Stomach (tissue), 9 donors: ENCODE measurements around the gene DLG2. TPM values are rescaled to one million over a fixed set of nuclear protein-coding genes. Genes with fewer than 3 reads are reported as not detected.

Source experiments
- DNase-seq, 2 donors: peaks; one replicate each; pipeline versions ENCODE4 v3.0.0 to v3.0.0-alpha.2; 2013 to 2019
- H3K27ac ChIP-seq, 5 donors: fragments of 200-600 bp in 4 of 5; sonication (generic) in 4 of 5; one replicate each; pipeline ENCODE4 v1.5.1; 2013 to 2019; ENCODE audit warnings: mild to moderate bottlenecking in 1 of 5, moderate library complexity in 1 of 5
- H3K27me3 ChIP-seq, 3 donors: fragments of 200-600 bp; sonication (generic); one replicate each; pipeline ENCODE4 v1.5.1; 2017 to 2019; ENCODE audit warnings: mixed run types in 1 of 3
- H3K36me3 ChIP-seq, 4 donors: fragments of 200-600 bp; sonication (generic); 1 replicate in 3 of 4; 2 replicates in 1 of 4; pipeline ENCODE4 v1.5.1; 2016 to 2019
- H3K4me1 ChIP-seq, 4 donors: fragments of 200-600 bp; sonication (generic); one replicate each; pipeline ENCODE4 v1.5.1; 2016 to 2019
- H3K4me3 ChIP-seq, 4 donors: fragments of 200-600 bp; sonication (generic) in 3 of 4; one replicate each; pipeline ENCODE4 v1.5.1; 2016 to 2019; ENCODE audit warnings: mild to moderate bottlenecking in 1 of 4
- H3K9me3 ChIP-seq, 4 donors: fragments of 200-600 bp; sonication (generic); one replicate each; pipeline ENCODE4 v1.5.1; 2016 to 2019
- EP300 ChIP-seq: sonication (generic); formaldehyde crosslinking; IDR thresholded peaks from one replicate; pipeline ENCODE4 v1.6.1; 2017; ENCODE audit warnings: antibody characterized with exemption
- POLR2A ChIP-seq, 4 donors: fragments of 450-650 bp; IDR thresholded peaks; one replicate each; pipeline ENCODE4 v1.6.1; 2016; ENCODE audit warnings: antibody characterized with exemption in 4 of 4, control low read depth in 2 of 4, mild to moderate bottlenecking in 1 of 4, moderate library complexity in 1 of 4
- POLR2AphosphoS5 ChIP-seq, 3 donors: sonication (generic); formaldehyde crosslinking; IDR thresholded peaks; one replicate each; pipeline ENCODE4 v1.6.1; 2016; ENCODE audit warnings: antibody characterized with exemption in 3 of 3
- WGBS, 5 donors: extraction: QIAGEN DNeasy Blood & Tissue Kit in 3 of 5; methylation state at CpG; one replicate each; pipeline versions ENCODE4 v1.1.5 to v1.1.7; 2013 to 2018; 5-methylcytosine and 5-hydroxymethylcytosine counted together
- intact Hi-C: fragments of 100-400 bp; cut with DNase I; formaldehyde crosslinking; loops from one replicate; pipeline ENCODE4 v1.15.1; 2023; ENCODE audit warnings: low total_unique reads
- polyA plus RNA-seq, 3 donors: library from polyadenylated mRNA; stranded (reverse); fragments of 200-250 nt; gene quantifications; one replicate each; pipeline ENCODE4 v1.2.3, GENCODE V29; 2013
- total RNA-seq, 5 donors: library from RNA; depleted of rRNA; stranded (reverse); fragments of >200 nt; gene quantifications; one replicate each; pipeline versions ENCODE4 v1.1.0 to v1.2.3, GENCODE V29; 2014 to 2016
- TF ChIP-seq, protein P1 (sequence below), 7 experiments: fragments of 450-650 bp in 4 of 7; fragments of 200-600 bp in 3 of 7; sonication (generic) in 3 of 7; IDR thresholded peaks; one replicate each; pipeline ENCODE4 v1.5.1; 2016 to 2019; ENCODE audit warnings: antibody characterized with exemption in 7 of 7, control low read depth in 2 of 7, mild to moderate bottlenecking in 1 of 7
- donor health status: healthy with polysubstance abuse.
- donor health status: Bipolar disorder and iron deficiency.
- donor health status: healthy.

DLG2 gene
- total and polyA plus RNA-seq, 8 donors, result 1.3 to 19.1 (median 3.5) TPM

DNA sequence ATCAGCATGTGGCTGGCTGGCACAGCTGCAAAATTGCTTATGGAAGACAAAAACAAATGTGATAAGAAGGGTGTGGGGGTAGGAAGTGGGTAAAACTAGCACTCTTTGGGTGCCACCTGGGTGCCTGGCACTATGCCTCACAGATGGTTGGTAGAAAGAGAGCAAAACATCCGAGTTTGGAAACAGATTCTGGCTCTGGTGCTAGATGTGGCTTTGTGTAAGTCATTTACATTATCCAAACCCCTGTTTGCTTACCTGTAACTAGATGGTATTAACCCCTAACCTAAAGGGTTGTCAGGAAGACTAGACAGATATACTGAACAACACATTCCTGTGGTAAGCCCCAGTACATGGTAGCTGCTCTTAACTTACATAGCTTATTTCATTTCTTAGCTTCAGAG lies 905.6 kb downstream of the DLG2 start:
- Histone ChIP-seq H3K27me3 (peaks cover 0 to 15% (median 11%) of the 10 kb centered on the region in 3 donors), H3K27ac (no peak overlapping the region), H3K4me1 (peaks cover 0 to 23% (median 11%) of the 10 kb centered on the region in 4 donors), H3K4me3 (peak overlapping the region in 1 of 4 donors; percentile 48), H3K9me3 (no peaks in the 10 kb centered on the region), H3K36me3 (no peaks in the 10 kb centered on the region)
- peak in 1 of 2 donors; percentile 2 for DNase-seq
- no peak for TF ChIP-seq POLR2AphosphoS5 (IDR thresholded peaks at IDR 0.05)
- TF ChIP-seq EP300, result no peak
- TF ChIP-seq, protein P1, sequence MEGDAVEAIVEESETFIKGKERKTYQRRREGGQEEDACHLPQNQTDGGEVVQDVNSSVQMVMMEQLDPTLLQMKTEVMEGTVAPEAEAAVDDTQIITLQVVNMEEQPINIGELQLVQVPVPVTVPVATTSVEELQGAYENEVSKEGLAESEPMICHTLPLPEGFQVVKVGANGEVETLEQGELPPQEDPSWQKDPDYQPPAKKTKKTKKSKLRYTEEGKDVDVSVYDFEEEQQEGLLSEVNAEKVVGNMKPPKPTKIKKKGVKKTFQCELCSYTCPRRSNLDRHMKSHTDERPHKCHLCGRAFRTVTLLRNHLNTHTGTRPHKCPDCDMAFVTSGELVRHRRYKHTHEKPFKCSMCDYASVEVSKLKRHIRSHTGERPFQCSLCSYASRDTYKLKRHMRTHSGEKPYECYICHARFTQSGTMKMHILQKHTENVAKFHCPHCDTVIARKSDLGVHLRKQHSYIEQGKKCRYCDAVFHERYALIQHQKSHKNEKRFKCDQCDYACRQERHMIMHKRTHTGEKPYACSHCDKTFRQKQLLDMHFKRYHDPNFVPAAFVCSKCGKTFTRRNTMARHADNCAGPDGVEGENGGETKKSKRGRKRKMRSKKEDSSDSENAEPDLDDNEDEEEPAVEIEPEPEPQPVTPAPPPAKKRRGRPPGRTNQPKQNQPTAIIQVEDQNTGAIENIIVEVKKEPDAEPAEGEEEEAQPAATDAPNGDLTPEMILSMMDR (IDR thresholded peaks at IDR 0.05), result no peak
- no peak for TF ChIP-seq POLR2A (IDR thresholded peaks at IDR 0.05)
- intact Hi-C loops, result no loop called here
- WGBS, 5 donors, result 15 to 36% (median 19%) methylated on average over 1 of the region's 1 CpG

DNA sequence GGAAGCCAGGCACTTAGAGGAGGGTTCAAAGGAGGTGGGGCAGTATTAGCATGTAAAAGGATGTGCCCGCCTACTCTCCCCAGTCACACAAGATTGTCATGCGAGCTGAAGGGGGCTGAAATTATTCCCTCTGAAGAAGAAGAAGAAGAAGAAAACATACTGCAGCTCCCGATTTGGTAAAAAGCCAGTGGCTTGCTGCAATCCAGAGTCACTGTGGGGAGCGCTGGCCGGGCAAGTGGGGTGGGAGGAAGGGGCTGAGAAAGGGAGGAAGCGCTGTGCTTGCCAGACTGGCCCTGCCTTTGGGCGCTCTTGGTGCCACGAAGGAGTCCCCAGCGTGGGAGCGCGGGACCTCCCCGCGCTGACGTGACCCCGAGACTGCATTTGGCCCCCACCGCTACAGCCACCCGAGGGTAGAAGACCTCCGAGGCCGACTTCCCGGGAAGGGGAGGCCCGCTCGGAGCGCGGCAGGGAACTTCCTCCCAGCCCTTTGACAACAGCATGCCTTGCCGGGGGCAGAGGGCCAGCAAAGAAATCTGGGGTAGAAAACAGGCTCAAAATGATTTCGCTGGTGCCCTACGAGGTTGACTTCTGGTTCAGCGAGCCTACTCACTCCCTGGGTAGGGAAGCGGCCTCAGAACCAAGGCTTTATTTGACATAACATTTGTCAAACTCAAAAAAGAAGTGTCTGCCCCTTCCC lies 906.3 kb downstream of the DLG2 start:
- H3K36me3 ChIP-seq, result no peaks in the 10 kb centered on the region
- H3K27ac ChIP-seq, result peak overlapping the region in 1 of 5 donors; percentile 60
- DNase-seq, result peak in 1 of 2 donors; percentile 47
- peak overlapping the region; percentile 48 to 55 (median 52) for H3K4me3 ChIP-seq
- intact Hi-C loops, result no loop called here
- no peaks in the 10 kb centered on the region for H3K9me3 ChIP-seq
- 2 to 4% (median 3%) methylated on average over 15 to 29 of the region's 29 CpGs for WGBS, 5 donors
- peaks cover 0 to 15% (median 11%) of the 10 kb centered on the region in 3 donors for H3K27me3 ChIP-seq
- H3K4me1 ChIP-seq, result peaks cover 0 to 23% (median 11%) of the 10 kb centered on the region in 4 donors
- TF ChIP-seq, protein P1 (IDR thresholded peaks at IDR 0.05), result no peak
- TF ChIP-seq POLR2A (IDR thresholded peaks at IDR 0.05) (no peak), EP300 (no peak), POLR2AphosphoS5 (IDR thresholded peaks at IDR 0.05) (no peak)

DNA sequence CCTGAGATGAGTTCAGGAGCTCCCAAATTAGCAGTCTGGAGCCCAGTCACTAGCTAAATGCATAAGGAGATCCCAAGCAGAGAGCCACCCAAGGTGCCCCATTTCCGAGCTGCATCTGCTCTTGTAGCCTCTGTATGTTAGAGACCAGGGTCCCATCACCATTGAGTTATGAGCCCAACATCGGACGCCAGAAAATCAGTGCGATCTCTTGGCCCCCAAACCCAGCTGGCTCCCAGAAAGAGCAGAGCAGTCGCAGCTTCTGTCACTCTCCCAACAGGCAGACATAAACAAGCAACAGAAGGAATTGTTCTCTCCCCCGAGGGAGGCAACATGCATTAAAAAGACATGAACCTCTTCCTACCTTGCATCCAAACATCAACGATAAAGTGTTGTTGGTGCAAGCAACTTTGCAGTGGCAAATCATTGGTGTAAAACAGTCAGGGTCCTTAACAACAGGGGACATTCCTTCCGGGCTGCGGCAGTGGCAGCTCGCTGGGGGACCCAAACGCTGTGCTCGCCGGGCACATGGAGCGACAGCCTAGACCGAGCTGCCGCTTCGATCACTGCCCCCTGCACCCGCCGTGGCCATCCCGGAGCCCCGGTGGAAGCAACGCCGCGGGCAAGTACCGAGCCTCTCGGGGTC lies 907.1 kb downstream of the DLG2 start:
- Histone ChIP-seq H3K4me1 (peaks cover 0 to 23% (median 11%) of the 10 kb centered on the region in 4 donors), H3K27ac (no peak overlapping the region), H3K4me3 (peak overlapping the region; percentile 48 to 55 (median 52)), H3K36me3 (no peaks in the 10 kb centered on the region), H3K9me3 (no peaks in the 10 kb centered on the region), H3K27me3 (peaks cover 0 to 15% (median 11%) of the 10 kb centered on the region in 3 donors)
- 2 to 5% (median 4%) methylated on average over 20 to 26 of the region's 26 CpGs for WGBS, 5 donors
- DNase-seq, result peak in 1 of 2 donors; percentile 22
- intact Hi-C loops, result no loop called here
- no peak for TF ChIP-seq EP300
- TF ChIP-seq, protein P1 (IDR thresholded peaks at IDR 0.05), result no peak
- no peak for TF ChIP-seq POLR2AphosphoS5 (IDR thresholded peaks at IDR 0.05)
- no peak for TF ChIP-seq POLR2A (IDR thresholded peaks at IDR 0.05)

DNA sequence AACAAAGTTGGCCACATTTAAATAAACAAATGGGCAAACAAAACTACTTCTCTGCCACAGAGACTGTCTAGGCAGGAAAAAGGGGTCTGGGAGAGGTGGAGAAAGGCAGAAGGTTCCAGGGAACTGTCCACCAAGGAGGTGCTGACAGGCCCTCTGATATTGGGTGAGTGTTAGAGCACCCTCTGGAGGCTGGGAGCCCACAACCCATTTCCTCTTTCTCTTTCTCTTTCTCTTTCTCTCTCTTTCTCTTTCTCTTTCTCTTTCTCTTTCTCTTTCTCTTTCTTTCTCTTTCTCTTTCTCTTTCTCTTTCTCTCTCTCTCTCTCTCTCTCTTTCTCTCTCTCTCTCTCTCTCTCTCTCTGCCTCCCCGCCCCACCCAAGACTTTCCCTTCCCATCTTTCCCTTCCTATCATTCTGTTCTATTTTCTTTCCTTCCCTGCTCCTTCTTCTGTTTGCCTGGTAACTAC lies 912.8 kb downstream of the DLG2 start:
- DNase-seq, result peak; percentile 28 to 84
- Histone ChIP-seq H3K4me3 (no peak overlapping the region), H3K27ac (no peak overlapping the region), H3K4me1 (peaks cover 0 to 2% (median 0%) of the 10 kb centered on the region in 4 donors), H3K36me3 (no peaks in the 10 kb centered on the region), H3K27me3 (no peaks in the 10 kb centered on the region), H3K9me3 (no peaks in the 10 kb centered on the region)
- intact Hi-C loops, result no loop called here
- no peak for TF ChIP-seq POLR2AphosphoS5 (IDR thresholded peaks at IDR 0.05)
- TF ChIP-seq EP300, result no peak
- TF ChIP-seq POLR2A (IDR thresholded peaks at IDR 0.05), result no peak
- TF ChIP-seq, protein P1 (IDR thresholded peaks at IDR 0.05), result peak in 2 of 7 experiments; percentile 23 to 48
- 20 to 77% (median 31%) methylated on average over 1 of the region's 1 CpG for WGBS, 5 donors
